ENCODE measurements around the gene BNC2. TPM values are rescaled to one million over a fixed set of nuclear protein-coding genes. Genes with fewer than 3 reads are reported as not detected.
"Not testable (repeated sequence)": the region's sequence is repeated elsewhere in the genome, so short reads cannot be mapped to it uniquely, and the experiment has no call there.

BNC2 gene
- total RNA-seq, 2 donors from 2014 or later: 16.1 to 16.9 TPM

- Histone ChIP-seq H3K4me3 (no peak overlapping the region), H3K36me3 (no peaks in the 10 kb centered on the region), H3K9me3 (no peaks in the 10 kb centered on the region), H3K27me3 (replicated peaks; ENCODE audit: insufficient read depth) (no peaks in the 10 kb centered on the region), H3K4me1 (ENCODE audit: control insufficient read depth in 1 of 2, low read depth in 2 of 2) (peaks cover 0 to 5% of the 10 kb centered on the region in 2 donors), H3K27ac (no peak overlapping the region)
- ATAC-seq (ENCODE audit: insufficient number of reproducible peaks, low FRiP score, low read depth) (no peak), DNase-seq (ENCODE audit: low spot score) (no peak)
- TF ChIP-seq CTCF (IDR thresholded peaks at IDR 0.05): no peak
Measured at GRCh38 chr9:16442622-16443021, 427.8 kb downstream of the BNC2 start.

GRCh38 chr9:16441791-16442190, 428.7 kb downstream of the BNC2 start:
- H3K4me3 ChIP-seq: no peak overlapping the region
- H3K27me3 ChIP-seq (replicated peaks; ENCODE audit: insufficient read depth): no peaks in the 10 kb centered on the region
- no peaks in the 10 kb centered on the region for H3K36me3 ChIP-seq
- H3K4me1 ChIP-seq (ENCODE audit: control insufficient read depth in 1 of 2, low read depth in 2 of 2): peaks cover 0 to 5% of the 10 kb centered on the region in 2 donors
- H3K27ac ChIP-seq: no peak overlapping the region
- no peak for ATAC-seq (ENCODE audit: insufficient number of reproducible peaks, low FRiP score, low read depth)
- no peak for TF ChIP-seq CTCF (IDR thresholded peaks at IDR 0.05)
- DNase-seq (ENCODE audit: low spot score): no peak
- H3K9me3 ChIP-seq: no peaks in the 10 kb centered on the region

- not testable (repeated sequence) for ATAC-seq (ENCODE audit: insufficient number of reproducible peaks, low FRiP score, low read depth); DNase-seq (ENCODE audit: low spot score); H3K27ac ChIP-seq; H3K27me3 ChIP-seq (replicated peaks; ENCODE audit: insufficient read depth); H3K9me3 ChIP-seq; H3K4me1 ChIP-seq (ENCODE audit: control insufficient read depth in 1 of 2, low read depth in 2 of 2); H3K4me3 ChIP-seq; H3K36me3 ChIP-seq
Measured at GRCh38 chr9:16438831-16439230, 431.6 kb downstream of the BNC2 start.

GRCh38 chr9:16436545-16436944, 433.9 kb downstream of the BNC2 start:
- Histone ChIP-seq H3K4me3 (no peak overlapping the region), H3K27ac (no peak overlapping the region), H3K4me1 (ENCODE audit: control insufficient read depth in 1 of 2, low read depth in 2 of 2) (no peaks in the 10 kb centered on the region), H3K36me3 (peaks cover 2% of the 10 kb centered on the region), H3K27me3 (replicated peaks; ENCODE audit: insufficient read depth) (no peaks in the 10 kb centered on the region), H3K9me3 (no peaks in the 10 kb centered on the region)
- ATAC-seq (ENCODE audit: insufficient number of reproducible peaks, low FRiP score, low read depth) (no peak), DNase-seq (ENCODE audit: low spot score) (no peak)
- TF ChIP-seq CTCF (IDR thresholded peaks at IDR 0.05): no peak

- H3K4me3 ChIP-seq: no peak overlapping the region
- H3K4me1 ChIP-seq (ENCODE audit: control insufficient read depth in 1 of 2, low read depth in 2 of 2): no peaks in the 10 kb centered on the region
- H3K27me3 ChIP-seq (replicated peaks; ENCODE audit: insufficient read depth): no peaks in the 10 kb centered on the region
- ATAC-seq (ENCODE audit: insufficient number of reproducible peaks, low FRiP score, low read depth) (no peak), DNase-seq (ENCODE audit: low spot score) (no peak)
- H3K27ac ChIP-seq: no peak overlapping the region
- H3K36me3 ChIP-seq: peaks cover 2% of the 10 kb centered on the region
- no peak for TF ChIP-seq CTCF (IDR thresholded peaks at IDR 0.05)
- H3K9me3 ChIP-seq: no peaks in the 10 kb centered on the region
Measured at GRCh38 chr9:16434526-16434925, 435.9 kb downstream of the BNC2 start.

GRCh38 chr9:16433494-16433893, 437.0 kb downstream of the BNC2 start:
- TF ChIP-seq CTCF (IDR thresholded peaks at IDR 0.05): no peak
- no peaks in the 10 kb centered on the region for H3K27me3 ChIP-seq (replicated peaks; ENCODE audit: insufficient read depth)
- H3K4me3 ChIP-seq: no peak overlapping the region

More at GRCh38 chr9:16433494-16433893, 437.0 kb downstream of the BNC2 start:
- H3K4me1 ChIP-seq (ENCODE audit: control insufficient read depth in 1 of 2, low read depth in 2 of 2): no peaks in the 10 kb centered on the region
- no peak for DNase-seq (ENCODE audit: low spot score)
- H3K36me3 ChIP-seq: peaks cover 2% of the 10 kb centered on the region
- no peak for ATAC-seq (ENCODE audit: insufficient number of reproducible peaks, low FRiP score, low read depth)
- H3K9me3 ChIP-seq: no peaks in the 10 kb centered on the region
- H3K27ac ChIP-seq: no peak overlapping the region
